H1 (cell line): ENCODE results near the gene LNX2. TPM values are rescaled to one million over a fixed set of nuclear protein-coding genes. Genes with fewer than 3 reads are reported as not detected.

Experiments
- CBX5 ChIP-seq: fragments of 300-800, 300-1000 bp; sonication (generic); IDR thresholded peaks from 2 replicates; pipeline ENCODE4 v1.7.1; 2016; ENCODE audit warnings: antibody characterized with exemption, low read length, low read depth
- GABPA ChIP-seq: IDR thresholded peaks from 2 replicates; pipeline ENCODE4 v1.6.1; 2011; ENCODE audit warnings: mild to moderate bottlenecking, low read length, moderate library complexity, borderline replicate concordance; ENCODE audit not compliant: insufficient read depth
- GTF2F1 ChIP-seq: IDR thresholded peaks from 2 replicates; pipeline ENCODE4 v1.6.1; 2012; ENCODE audit warnings: low read depth, low read length, improper control_type of control experiment, borderline replicate concordance
- SP2 ChIP-seq: IDR thresholded peaks from 2 replicates; pipeline ENCODE4 v1.6.1; 2012; ENCODE audit warnings: mild to moderate bottlenecking, low read length, inconsistent platforms
- SP4 ChIP-seq: IDR thresholded peaks from 2 replicates; pipeline ENCODE4 v1.6.1; 2012; ENCODE audit warnings: low read length, inconsistent platforms
- polyA plus RNA-seq, 7 experiments: library from polyadenylated mRNA; depleted of rRNA in 3 of 7; stranded (reverse) in 5 of 7; unstranded in 2 of 7; fragments of >200 nt in 5 of 7; fragments of 200-250 nt in 2 of 7; gene quantifications; 1 replicate in 5 of 7; 2 replicates in 1 of 7; 4 replicates in 1 of 7; pipeline versions ENCODE4 v1.2.1 to v1.2.3, GENCODE V29; 2011 to 2013; ENCODE audit warnings: missing spikeins in 2 of 7, mixed read lengths in 2 of 7
- total RNA-seq: library from RNA; stranded (reverse); fragmentation: NEBNext Ultra II Directional; extraction: Animal tissue kit (Norgen Biotek cat#: 25700); gene quantifications from 2 replicates; pipeline ENCODE4 v1.2.1, GENCODE V29; 2021
- TF ChIP-seq, protein P1 (sequence below): fragments of 300-600 bp; sonication (generic); IDR thresholded peaks from 2 replicates; pipeline ENCODE4 v1.7.1; 2012; ENCODE audit warnings: low read length, moderate library complexity, mild to moderate bottlenecking, inconsistent platforms; ENCODE audit not compliant: insufficient replicate concordance
- TF ChIP-seq, protein P2 (sequence below): IDR thresholded peaks from 2 replicates; pipeline ENCODE4 v1.6.1; 2011; ENCODE audit warnings: low read length, improper control_type of control experiment

Gene LNX2
- total and polyA plus RNA-seq, 2 of the 8 experiments (the other 6 are each of a cell fraction or from before 2014, with no cell fraction given) = 6.4 to 13.9 TPM

DNA sequence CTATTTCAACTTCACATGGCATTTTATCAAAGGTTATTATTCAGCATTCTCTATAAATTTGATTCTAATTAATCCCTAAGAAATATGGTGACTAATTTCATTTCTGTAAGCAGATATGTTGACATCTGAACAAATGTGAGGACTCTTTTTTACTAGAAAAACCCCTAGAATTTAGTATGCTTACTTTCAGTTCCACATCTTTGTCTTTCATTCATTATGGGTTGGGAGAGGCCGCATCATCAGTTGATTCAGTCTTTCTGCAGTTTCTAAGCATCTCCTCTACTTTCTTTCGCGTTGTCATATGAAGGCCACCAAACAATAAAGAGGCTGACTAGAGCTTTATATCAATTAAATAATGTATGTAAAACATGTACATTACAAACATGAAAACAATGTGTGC lies 114.5 kb downstream of the LNX2 start (continued):
- TF ChIP-seq, protein P1, sequence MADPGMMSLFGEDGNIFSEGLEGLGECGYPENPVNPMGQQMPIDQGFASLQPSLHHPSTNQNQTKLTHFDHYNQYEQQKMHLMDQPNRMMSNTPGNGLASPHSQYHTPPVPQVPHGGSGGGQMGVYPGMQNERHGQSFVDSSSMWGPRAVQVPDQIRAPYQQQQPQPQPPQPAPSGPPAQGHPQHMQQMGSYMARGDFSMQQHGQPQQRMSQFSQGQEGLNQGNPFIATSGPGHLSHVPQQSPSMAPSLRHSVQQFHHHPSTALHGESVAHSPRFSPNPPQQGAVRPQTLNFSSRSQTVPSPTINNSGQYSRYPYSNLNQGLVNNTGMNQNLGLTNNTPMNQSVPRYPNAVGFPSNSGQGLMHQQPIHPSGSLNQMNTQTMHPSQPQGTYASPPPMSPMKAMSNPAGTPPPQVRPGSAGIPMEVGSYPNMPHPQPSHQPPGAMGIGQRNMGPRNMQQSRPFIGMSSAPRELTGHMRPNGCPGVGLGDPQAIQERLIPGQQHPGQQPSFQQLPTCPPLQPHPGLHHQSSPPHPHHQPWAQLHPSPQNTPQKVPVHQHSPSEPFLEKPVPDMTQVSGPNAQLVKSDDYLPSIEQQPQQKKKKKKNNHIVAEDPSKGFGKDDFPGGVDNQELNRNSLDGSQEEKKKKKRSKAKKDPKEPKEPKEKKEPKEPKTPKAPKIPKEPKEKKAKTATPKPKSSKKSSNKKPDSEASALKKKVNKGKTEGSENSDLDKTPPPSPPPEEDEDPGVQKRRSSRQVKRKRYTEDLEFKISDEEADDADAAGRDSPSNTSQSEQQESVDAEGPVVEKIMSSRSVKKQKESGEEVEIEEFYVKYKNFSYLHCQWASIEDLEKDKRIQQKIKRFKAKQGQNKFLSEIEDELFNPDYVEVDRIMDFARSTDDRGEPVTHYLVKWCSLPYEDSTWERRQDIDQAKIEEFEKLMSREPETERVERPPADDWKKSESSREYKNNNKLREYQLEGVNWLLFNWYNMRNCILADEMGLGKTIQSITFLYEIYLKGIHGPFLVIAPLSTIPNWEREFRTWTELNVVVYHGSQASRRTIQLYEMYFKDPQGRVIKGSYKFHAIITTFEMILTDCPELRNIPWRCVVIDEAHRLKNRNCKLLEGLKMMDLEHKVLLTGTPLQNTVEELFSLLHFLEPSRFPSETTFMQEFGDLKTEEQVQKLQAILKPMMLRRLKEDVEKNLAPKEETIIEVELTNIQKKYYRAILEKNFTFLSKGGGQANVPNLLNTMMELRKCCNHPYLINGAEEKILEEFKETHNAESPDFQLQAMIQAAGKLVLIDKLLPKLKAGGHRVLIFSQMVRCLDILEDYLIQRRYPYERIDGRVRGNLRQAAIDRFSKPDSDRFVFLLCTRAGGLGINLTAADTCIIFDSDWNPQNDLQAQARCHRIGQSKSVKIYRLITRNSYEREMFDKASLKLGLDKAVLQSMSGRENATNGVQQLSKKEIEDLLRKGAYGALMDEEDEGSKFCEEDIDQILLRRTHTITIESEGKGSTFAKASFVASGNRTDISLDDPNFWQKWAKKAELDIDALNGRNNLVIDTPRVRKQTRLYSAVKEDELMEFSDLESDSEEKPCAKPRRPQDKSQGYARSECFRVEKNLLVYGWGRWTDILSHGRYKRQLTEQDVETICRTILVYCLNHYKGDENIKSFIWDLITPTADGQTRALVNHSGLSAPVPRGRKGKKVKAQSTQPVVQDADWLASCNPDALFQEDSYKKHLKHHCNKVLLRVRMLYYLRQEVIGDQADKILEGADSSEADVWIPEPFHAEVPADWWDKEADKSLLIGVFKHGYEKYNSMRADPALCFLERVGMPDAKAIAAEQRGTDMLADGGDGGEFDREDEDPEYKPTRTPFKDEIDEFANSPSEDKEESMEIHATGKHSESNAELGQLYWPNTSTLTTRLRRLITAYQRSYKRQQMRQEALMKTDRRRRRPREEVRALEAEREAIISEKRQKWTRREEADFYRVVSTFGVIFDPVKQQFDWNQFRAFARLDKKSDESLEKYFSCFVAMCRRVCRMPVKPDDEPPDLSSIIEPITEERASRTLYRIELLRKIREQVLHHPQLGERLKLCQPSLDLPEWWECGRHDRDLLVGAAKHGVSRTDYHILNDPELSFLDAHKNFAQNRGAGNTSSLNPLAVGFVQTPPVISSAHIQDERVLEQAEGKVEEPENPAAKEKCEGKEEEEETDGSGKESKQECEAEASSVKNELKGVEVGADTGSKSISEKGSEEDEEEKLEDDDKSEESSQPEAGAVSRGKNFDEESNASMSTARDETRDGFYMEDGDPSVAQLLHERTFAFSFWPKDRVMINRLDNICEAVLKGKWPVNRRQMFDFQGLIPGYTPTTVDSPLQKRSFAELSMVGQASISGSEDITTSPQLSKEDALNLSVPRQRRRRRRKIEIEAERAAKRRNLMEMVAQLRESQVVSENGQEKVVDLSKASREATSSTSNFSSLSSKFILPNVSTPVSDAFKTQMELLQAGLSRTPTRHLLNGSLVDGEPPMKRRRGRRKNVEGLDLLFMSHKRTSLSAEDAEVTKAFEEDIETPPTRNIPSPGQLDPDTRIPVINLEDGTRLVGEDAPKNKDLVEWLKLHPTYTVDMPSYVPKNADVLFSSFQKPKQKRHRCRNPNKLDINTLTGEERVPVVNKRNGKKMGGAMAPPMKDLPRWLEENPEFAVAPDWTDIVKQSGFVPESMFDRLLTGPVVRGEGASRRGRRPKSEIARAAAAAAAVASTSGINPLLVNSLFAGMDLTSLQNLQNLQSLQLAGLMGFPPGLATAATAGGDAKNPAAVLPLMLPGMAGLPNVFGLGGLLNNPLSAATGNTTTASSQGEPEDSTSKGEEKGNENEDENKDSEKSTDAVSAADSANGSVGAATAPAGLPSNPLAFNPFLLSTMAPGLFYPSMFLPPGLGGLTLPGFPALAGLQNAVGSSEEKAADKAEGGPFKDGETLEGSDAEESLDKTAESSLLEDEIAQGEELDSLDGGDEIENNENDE = no peak
- no peak for TF ChIP-seq GTF2F1
- TF ChIP-seq GABPA = no peak
- TF ChIP-seq, protein P2, sequence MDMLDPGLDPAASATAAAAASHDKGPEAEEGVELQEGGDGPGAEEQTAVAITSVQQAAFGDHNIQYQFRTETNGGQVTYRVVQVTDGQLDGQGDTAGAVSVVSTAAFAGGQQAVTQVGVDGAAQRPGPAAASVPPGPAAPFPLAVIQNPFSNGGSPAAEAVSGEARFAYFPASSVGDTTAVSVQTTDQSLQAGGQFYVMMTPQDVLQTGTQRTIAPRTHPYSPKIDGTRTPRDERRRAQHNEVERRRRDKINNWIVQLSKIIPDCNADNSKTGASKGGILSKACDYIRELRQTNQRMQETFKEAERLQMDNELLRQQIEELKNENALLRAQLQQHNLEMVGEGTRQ = no peak
- no peak for TF ChIP-seq SP4
- no peak for TF ChIP-seq CBX5
- TF ChIP-seq SP2 = no peak
- TF ChIP-seq, all 59 proteins: peak for 0
